LNCaP clone FGC (cell line): ENCODE results near the gene KEAP1.

Experiments used
- DNase-seq: peaks from one replicate; pipeline ENCODE4 v3.0.0-alpha.2; 2011; ENCODE audit warnings: low read depth
- H3K4me3 ChIP-seq: 2 replicates; pipeline ENCODE4 v1.5.1; 2011; ENCODE audit warnings: mild to moderate bottlenecking, low read depth, low read length, control low read depth
- CTCF ChIP-seq: IDR thresholded peaks from 2 replicates; pipeline ENCODE4 v1.5.1; 2012; ENCODE audit warnings: mild to moderate bottlenecking; ENCODE audit not compliant: control insufficient read depth, insufficient read depth; ENCODE audit errors: extremely low read depth

The KEAP1 gene

GRCh38 chr19:10508036-10508435 is 4.9 kb upstream of the KEAP1 start:
- no peak for TF ChIP-seq CTCF
- H3K4me3 ChIP-seq = no peak overlapping the region
- no peak for DNase-seq

- DNase-seq = no peak
- TF ChIP-seq CTCF = peak; percentile 30; the same call in 1 of the 2 replicates
- no peak overlapping the region for H3K4me3 ChIP-seq
Observed at GRCh38 chr19:10505583-10506229, 2.5 kb upstream of the KEAP1 start.

- no peak for TF ChIP-seq CTCF
- peak; percentile 56 for DNase-seq
- peak overlapping the region; percentile 90 for H3K4me3 ChIP-seq
Observed at GRCh38 chr19:10502524-10503001, 593 bp downstream of the KEAP1 start.

GRCh38 chr19:10501971-10502523 is 1.1 kb downstream of the KEAP1 start:
- H3K4me3 ChIP-seq = peak overlapping the region; percentile 90
- TF ChIP-seq CTCF = no peak
- DNase-seq = peak; percentile 90

GRCh38 chr19:10500247-10500592 is 2.9 kb downstream of the KEAP1 start:
- no peak overlapping the region for H3K4me3 ChIP-seq
- no peak for DNase-seq
- TF ChIP-seq CTCF = no peak

- TF ChIP-seq CTCF = no peak
- DNase-seq = no peak
- H3K4me3 ChIP-seq = no peak overlapping the region
Observed at GRCh38 chr19:10499550-10500246, 3.5 kb downstream of the KEAP1 start.
